ENCODE results near the gene KCNAB1.

Gene KCNAB1

GRCh38 chr3:156373095-156373494 lies 252.7 kb downstream of the KCNAB1 start:
- H3K4me3 ChIP-seq (ENCODE audit: low read depth, low read length): no peak overlapping the region
- TF ChIP-seq CTCF (IDR thresholded peaks at IDR 0.05; ENCODE audit: borderline replicate concordance, insufficient read depth, low read depth, low read length): no peak

GRCh38 chr3:156373654-156374053 lies 253.3 kb downstream of the KCNAB1 start:
- TF ChIP-seq CTCF (IDR thresholded peaks at IDR 0.05; ENCODE audit: borderline replicate concordance, insufficient read depth, low read depth, low read length): no peak
- H3K4me3 ChIP-seq (ENCODE audit: low read depth, low read length): no peak overlapping the region

- H3K4me3 ChIP-seq (ENCODE audit: low read depth, low read length): no peak overlapping the region
- no peak for TF ChIP-seq CTCF (IDR thresholded peaks at IDR 0.05; ENCODE audit: borderline replicate concordance, insufficient read depth, low read depth, low read length)
These were observed 255.8 kb downstream of the KCNAB1 start for GRCh38 chr3:156376199-156376598.

GRCh38 chr3:156377266-156377665 lies 256.9 kb downstream of the KCNAB1 start:
- H3K4me3 ChIP-seq (ENCODE audit: low read depth, low read length): no peak overlapping the region
- TF ChIP-seq CTCF (IDR thresholded peaks at IDR 0.05; ENCODE audit: borderline replicate concordance, insufficient read depth, low read depth, low read length): no peak

GRCh38 chr3:156377718-156378117 lies 257.3 kb downstream of the KCNAB1 start:
- H3K4me3 ChIP-seq (ENCODE audit: low read depth, low read length): no peak overlapping the region
- TF ChIP-seq CTCF (IDR thresholded peaks at IDR 0.05; ENCODE audit: borderline replicate concordance, insufficient read depth, low read depth, low read length): no peak

GRCh38 chr3:156378871-156379270 lies 258.5 kb downstream of the KCNAB1 start:
- TF ChIP-seq CTCF (IDR thresholded peaks at IDR 0.05; ENCODE audit: borderline replicate concordance, insufficient read depth, low read depth, low read length): no peak

GRCh38 chr3:156379327-156379726 lies 258.9 kb downstream of the KCNAB1 start:
- no peak for TF ChIP-seq CTCF (IDR thresholded peaks at IDR 0.05; ENCODE audit: borderline replicate concordance, insufficient read depth, low read depth, low read length)
- no peak overlapping the region for H3K4me3 ChIP-seq (ENCODE audit: low read depth, low read length)

More at GRCh38 chr3:156378871-156379270, 258.5 kb downstream of the KCNAB1 start:
- H3K4me3 ChIP-seq (ENCODE audit: low read depth, low read length): no peak overlapping the region

Data from GM12875 (cell line).